ENCODE results near the gene PAWR. TPM values are rescaled to one million over a fixed set of nuclear protein-coding genes. Genes with fewer than 3 reads are reported as not detected.

Gene PAWR
- polyA plus RNA-seq, 1 donor (not counting 4 experiments of a cell fraction or from before 2014, with no cell fraction given), result 41.1 TPM

GRCh38 chr12:79638490-79638889 lies 52.3 kb downstream of the PAWR start:
- Histone ChIP-seq H3K27me3 (ENCODE audit: control insufficient read depth, extremely low read depth, insufficient read depth, low read length) (no peaks in the 10 kb centered on the region), H3K9me3 (ENCODE audit: control insufficient read depth, low read depth, low read length) (no peaks in the 10 kb centered on the region), H4K20me1 (ENCODE audit: control insufficient read depth, extremely low read depth, insufficient read depth, low read length) (no peaks in the 10 kb centered on the region), H3K27ac (ENCODE audit: control insufficient read depth, insufficient read depth, low read length) (no peak overlapping the region), H3K4me1 (ENCODE audit: control insufficient read depth, extremely low read depth, insufficient read depth, low read length) (peaks cover 27% of the 10 kb centered on the region), H3K36me3 (ENCODE audit: control insufficient read depth in 2 of 2, extremely low read depth in 1 of 2, insufficient read depth in 2 of 2, low read length in 2 of 2) (no peaks in the 10 kb centered on the region), H3K4me3 (ENCODE audit: control insufficient read depth in 2 of 3, extremely low read depth in 1 of 3, insufficient read depth in 2 of 3, low read depth in 1 of 3, low read length in 3 of 3) (no peak overlapping the region), H3K79me2 (ENCODE audit: control insufficient read depth, insufficient read depth, low read length) (peaks cover 65% of the 10 kb centered on the region), H3K9me1 (ENCODE audit: control insufficient read depth, extremely low read depth, insufficient read depth, low read length) (no peaks in the 10 kb centered on the region), H3K9ac (ENCODE audit: control insufficient read depth, extremely low read depth, insufficient read depth, low read length) (no peak overlapping the region), H2AFZ (ENCODE audit: control insufficient read depth, low read length) (no peak overlapping the region), H3K4me2 (ENCODE audit: control insufficient read depth, extremely low read depth, insufficient read depth, low read depth, low read length) (no peak overlapping the region)
- TF ChIP-seq CTCF (optimal IDR thresholded peaks at IDR 0.05 in 1 of 3, IDR thresholded peaks at IDR 0.05 in 1 of 3, conservative IDR thresholded peaks at IDR 0.05 in 1 of 3; ENCODE audit: extremely low read depth in 1 of 3, insufficient read depth in 2 of 3, low read length in 3 of 3) (no peak), EZH2 (IDR thresholded peaks at IDR 0.05; ENCODE audit: low read length) (no peak)
- FAIRE-seq (peak; percentile 34), DNase-seq (ENCODE audit: low read depth, low spot score) (no peak)
- dilution Hi-C loops (cut with MboI; ENCODE audit: extremely low pct_ligation_motif_present, low sequenced_read_pairs), result no loop called here

GRCh38 chr12:79637093-79637492 lies 53.7 kb downstream of the PAWR start:
- TF ChIP-seq CTCF (optimal IDR thresholded peaks at IDR 0.05 in 1 of 3, IDR thresholded peaks at IDR 0.05 in 1 of 3, conservative IDR thresholded peaks at IDR 0.05 in 1 of 3; ENCODE audit: extremely low read depth in 1 of 3, insufficient read depth in 2 of 3, low read length in 3 of 3) (no peak), EZH2 (IDR thresholded peaks at IDR 0.05; ENCODE audit: low read length) (no peak)
- Histone ChIP-seq H3K27ac (ENCODE audit: control insufficient read depth, insufficient read depth, low read length) (no peak overlapping the region), H2AFZ (ENCODE audit: control insufficient read depth, low read length) (no peak overlapping the region), H3K4me2 (ENCODE audit: control insufficient read depth, extremely low read depth, insufficient read depth, low read depth, low read length) (no peak overlapping the region), H3K4me3 (ENCODE audit: control insufficient read depth in 2 of 3, extremely low read depth in 1 of 3, insufficient read depth in 2 of 3, low read depth in 1 of 3, low read length in 3 of 3) (no peak overlapping the region), H3K9me3 (ENCODE audit: control insufficient read depth, low read depth, low read length) (no peaks in the 10 kb centered on the region), H3K9me1 (ENCODE audit: control insufficient read depth, extremely low read depth, insufficient read depth, low read length) (no peaks in the 10 kb centered on the region), H3K27me3 (ENCODE audit: control insufficient read depth, extremely low read depth, insufficient read depth, low read length) (no peaks in the 10 kb centered on the region), H4K20me1 (ENCODE audit: control insufficient read depth, extremely low read depth, insufficient read depth, low read length) (no peaks in the 10 kb centered on the region), H3K4me1 (ENCODE audit: control insufficient read depth, extremely low read depth, insufficient read depth, low read length) (peaks cover 27% of the 10 kb centered on the region), H3K36me3 (ENCODE audit: control insufficient read depth in 2 of 2, extremely low read depth in 1 of 2, insufficient read depth in 2 of 2, low read length in 2 of 2) (no peaks in the 10 kb centered on the region), H3K9ac (ENCODE audit: control insufficient read depth, extremely low read depth, insufficient read depth, low read length) (no peak overlapping the region), H3K79me2 (ENCODE audit: control insufficient read depth, insufficient read depth, low read length) (peaks cover 64% of the 10 kb centered on the region)
- FAIRE-seq (no peak), DNase-seq (ENCODE audit: low read depth, low spot score) (no peak)
- dilution Hi-C loops (cut with MboI; ENCODE audit: extremely low pct_ligation_motif_present, low sequenced_read_pairs), result no loop called here
